GM18507 (cell line): ENCODE data around the gene HOXA3.

Experiments
- DNase-seq: peaks from one replicate; pipeline ENCODE4 v3.0.0; 2011; ENCODE audit warnings: low read depth; ENCODE audit not compliant: insufficient read length; ENCODE audit errors: extremely low spot score
- FAIRE-seq: peaks from 2 replicates; lab custom pipeline; 2011; peaks lifted over from hg19 to GRCh38; lab: Jason Lieb, UNC

HOXA3 gene

GRCh38 chr7:27123007-27123476 lies 29.3 kb downstream of the HOXA3 start:
- FAIRE-seq (no peak), DNase-seq (no peak)

DNA sequence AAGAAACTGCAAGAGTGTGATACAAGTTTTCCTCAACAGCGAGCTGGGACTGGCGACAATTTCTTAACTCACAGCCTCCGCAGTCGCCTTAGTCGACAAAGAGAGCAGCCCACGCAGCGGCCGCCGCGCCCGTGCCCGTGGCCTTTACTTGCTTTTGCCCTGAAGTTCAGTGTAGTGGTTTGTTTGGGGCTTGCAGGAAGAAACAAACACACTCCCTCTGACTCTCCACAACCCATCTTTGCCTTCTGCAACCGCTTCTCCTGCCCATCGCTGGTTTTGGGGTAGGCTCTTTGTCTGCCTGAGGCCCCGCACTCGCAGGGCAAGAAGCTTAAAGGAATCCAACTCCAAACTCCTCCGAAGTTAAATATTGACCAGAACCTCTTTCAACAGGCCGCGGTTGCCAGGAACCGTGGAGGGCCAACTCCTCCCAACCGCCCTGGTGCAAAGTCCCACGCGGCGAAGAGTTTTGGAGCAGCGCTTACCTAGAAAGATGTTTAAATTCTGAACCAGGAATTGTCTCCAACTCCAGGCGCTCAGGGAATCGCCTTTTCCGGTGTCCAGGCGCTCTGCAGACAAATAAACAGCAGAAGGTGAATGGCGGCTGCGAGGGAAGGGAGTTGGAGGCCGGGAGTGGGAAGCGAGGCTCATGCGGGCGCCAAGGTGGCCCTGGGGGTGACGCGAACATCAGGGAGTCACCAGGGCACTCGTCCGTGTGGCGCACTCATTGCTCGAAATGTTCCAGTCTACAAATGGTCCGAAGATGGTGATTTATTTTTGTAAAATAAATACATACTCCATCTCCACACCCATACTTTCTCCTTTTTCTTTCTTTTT lies 30.1 kb downstream of the HOXA3 start:
- FAIRE-seq (no peak), DNase-seq (no peak)

- FAIRE-seq = no peak
- DNase-seq = no peak
These were observed 30.7 kb downstream of the HOXA3 start for GRCh38 chr7:27121684-27122076.

GRCh38 chr7:27119412-27119911 lies 32.9 kb downstream of the HOXA3 start:
- FAIRE-seq (no peak), DNase-seq (no peak)

DNA sequence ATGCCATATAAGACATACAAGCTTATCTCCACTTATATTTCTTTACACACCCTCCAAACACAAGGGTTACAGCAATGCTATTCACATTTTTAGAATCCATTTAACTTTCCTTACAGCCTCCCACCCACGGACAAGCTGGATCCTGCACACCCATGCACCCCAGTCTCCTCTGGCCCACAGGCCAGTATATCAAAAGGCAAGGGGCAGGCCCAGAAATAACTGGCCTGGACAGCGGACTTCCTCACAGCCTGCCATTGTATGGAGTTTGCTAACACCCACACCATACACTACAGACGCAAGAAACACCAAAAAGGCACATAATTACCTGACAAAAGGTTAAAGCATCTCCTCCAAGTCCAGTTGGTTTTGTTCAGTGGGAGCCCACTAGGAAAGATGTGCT lies 33.8 kb downstream of the HOXA3 start:
- no peak for DNase-seq
- FAIRE-seq = no peak

- DNase-seq (no peak), FAIRE-seq (no peak)
These were observed 34.4 kb downstream of the HOXA3 start for GRCh38 chr7:27117887-27118491.

GRCh38 chr7:27116962-27117886 lies 35.2 kb downstream of the HOXA3 start:
- DNase-seq = no peak
- no peak for FAIRE-seq

GRCh38 chr7:27116031-27116961 lies 36.1 kb downstream of the HOXA3 start:
- no peak for DNase-seq
- FAIRE-seq = no peak

DNA sequence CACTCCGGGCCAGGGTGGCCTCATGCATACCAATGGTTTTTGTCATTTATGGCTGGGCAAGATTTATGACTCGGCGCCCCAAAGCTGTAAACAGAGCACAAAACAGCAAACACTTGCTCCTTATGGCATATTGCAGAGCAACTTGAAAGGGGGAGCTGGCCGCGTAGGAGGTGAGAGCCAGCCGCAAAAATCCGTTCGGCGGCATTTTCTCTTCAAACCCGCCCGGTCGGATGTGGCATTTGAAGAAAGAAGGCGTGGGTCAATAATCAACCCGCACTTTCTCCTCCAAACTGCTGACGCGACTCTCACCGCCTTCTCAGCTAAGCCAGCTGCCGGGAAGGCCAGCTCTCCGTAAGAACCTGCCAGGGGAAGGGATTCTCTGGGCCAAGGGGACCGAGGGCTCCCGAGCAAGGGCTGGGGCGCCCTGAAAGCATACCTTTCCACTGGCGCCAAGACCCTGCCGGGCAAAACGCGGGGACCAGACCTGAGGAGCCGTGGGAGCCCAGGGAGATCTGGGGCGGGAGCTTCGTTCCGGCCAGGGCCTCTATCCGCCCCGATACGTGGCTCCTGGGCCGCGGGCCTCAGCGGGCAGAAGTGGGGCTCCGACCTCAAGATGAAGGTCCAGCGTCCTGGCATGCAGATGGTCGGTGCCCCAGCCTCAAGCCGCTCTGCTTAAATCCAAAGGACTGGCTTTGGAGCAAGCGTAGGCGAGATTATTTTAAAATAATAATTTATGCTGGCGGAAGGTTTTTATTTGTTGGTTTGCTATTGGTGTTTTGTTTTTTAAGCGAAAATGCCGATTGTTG lies 37.0 kb downstream of the HOXA3 start:
- no peak for DNase-seq

GRCh38 chr7:27114881-27115220 lies 37.5 kb downstream of the HOXA3 start:
- DNase-seq (no peak), FAIRE-seq (no peak)

More for the DNA sequence above, 37.0 kb downstream of the HOXA3 start:
- no peak for FAIRE-seq

DNA sequence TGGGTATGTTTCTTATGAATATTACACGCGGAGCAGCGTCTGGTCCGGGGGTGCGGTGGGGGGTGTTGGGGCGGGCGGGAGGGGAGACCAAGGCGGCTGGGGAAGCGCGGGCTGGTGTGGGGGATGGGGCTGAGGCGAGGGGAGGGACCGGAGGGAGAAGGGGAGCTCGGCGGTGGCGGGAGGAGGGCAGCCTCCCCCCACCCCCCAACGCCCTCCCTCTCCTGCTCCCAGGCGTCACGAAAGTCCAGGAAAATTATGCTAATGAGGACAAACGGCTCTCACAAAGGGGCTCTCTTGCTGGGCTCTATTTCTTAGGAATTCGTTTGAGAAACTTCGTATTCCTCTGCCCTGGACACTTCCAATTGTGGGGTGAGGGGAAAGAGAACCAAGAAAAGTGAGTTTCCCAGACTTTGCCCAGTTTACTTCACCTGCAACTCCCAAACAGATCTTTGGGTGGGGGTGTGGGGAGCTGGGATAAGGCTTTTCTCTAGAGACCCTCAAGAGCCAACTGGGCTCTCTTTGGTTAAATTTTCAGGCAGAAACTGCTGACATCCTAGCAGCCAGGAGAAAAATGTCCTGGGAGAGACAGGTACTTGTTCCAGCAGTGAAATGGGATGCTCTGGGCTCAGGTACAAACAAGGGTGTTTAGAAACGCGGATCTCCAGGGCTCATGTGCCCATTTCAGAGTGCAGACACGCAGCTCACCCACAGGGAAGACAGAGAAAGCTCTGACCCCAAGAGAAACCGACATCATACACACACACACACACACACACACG lies 38.2 kb downstream of the HOXA3 start:
- FAIRE-seq (no peak), DNase-seq (no peak)

DNA sequence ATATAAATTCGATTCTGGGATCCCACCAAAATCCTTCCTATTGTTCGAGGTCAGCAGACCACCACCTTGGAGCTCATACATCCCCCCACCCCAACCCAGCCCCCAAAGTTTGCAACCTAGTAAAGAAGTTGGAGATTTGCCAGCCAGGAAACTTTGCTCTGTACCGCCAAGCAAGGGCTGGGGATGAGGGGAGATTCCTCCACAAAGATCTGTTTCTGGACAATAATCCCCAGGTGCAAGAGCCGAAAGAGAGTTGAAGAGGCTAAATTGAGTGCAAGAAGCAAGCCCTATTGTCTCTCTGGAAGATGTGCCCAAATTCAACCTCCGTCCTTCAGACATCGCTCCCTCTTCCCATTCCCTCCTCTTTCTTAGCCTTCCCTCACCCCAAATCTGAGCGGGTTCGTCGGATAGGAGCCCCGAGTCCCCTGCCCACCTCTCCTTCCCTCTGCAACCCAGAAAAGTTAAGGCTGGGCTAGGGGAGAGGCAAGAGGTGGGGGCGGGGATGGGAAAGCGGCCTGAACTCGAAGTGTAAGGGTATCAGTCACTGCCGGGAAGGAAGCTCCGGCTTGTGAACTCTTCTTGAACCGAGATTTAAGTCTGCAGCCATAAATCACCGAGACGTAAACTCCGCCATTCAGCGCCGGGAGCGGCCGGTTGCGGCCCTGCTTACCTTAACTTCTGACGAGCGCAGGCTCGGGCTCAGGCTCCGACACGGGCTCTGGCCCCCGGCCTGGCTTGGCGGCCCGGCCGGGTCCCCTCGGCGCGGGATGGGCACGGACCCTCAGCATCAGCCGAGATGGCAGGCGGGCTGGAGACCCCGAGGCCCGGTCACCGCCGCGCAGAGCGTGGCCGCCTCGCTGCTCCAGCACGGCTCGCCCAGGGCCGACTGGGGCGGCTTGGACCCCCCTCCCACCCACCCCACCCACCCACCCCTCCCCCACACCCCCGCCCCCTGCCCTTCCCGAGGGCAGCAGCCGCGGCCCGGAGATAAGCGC lies 39.1 kb downstream of the HOXA3 start:
- DNase-seq = no peak
- FAIRE-seq = no peak

GRCh38 chr7:27112361-27112760 lies 40.0 kb downstream of the HOXA3 start:
- DNase-seq = no peak
- FAIRE-seq = no peak

GRCh38 chr7:27111751-27112277 lies 40.6 kb downstream of the HOXA3 start:
- no peak for DNase-seq
- FAIRE-seq = no peak

DNA sequence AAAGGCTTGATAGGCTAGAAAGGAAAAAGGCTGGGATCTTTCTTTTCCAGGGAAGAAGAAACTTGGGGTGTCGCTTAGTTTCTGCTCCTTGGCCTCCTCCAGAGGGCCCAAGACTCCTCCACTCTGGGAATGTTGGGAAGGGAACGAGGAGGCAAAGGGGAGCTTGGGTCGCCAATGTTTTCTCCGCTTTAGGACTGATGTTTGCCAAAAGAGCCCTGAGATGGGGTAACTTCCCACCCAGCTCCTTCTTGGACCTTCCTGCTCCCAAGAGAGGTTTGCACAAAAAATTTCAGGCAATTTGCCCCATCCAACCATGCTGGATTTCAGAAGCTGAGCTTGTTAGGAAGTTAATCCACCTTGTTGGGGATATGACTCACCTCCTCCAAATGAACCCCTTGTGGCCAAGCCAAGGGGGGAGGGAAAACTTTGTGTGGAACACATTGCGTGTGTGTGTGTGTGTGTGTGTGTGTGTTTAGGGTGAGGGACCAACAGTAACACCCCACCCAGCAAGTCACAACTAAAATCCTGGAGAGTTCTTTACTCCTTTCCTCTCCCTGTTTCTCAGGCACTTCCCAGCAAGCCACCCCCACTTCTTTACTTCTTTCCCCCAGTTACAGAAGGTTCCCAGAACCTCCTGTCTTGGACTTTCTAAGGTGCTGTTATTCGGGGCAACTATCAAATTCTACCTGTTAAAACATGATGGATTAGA lies 41.2 kb downstream of the HOXA3 start:
- DNase-seq (no peak), FAIRE-seq (no peak)
